Subcutaneous adipose tissue (tissue), 4 donors: ENCODE measurements around the gene TLE1. TPM values are rescaled to one million over a fixed set of nuclear protein-coding genes. Genes with fewer than 3 reads are reported as not detected.

Experiments
- total RNA-seq, 4 donors: library from RNA; depleted of rRNA; stranded (reverse); fragments of >200 nt; gene quantifications; one replicate each; pipeline ENCODE4 v1.1.0, GENCODE V29; 2016
- TF ChIP-seq, protein P1 (sequence below): fragments of 450-650 bp; IDR thresholded peaks from one replicate; pipeline ENCODE4 v1.5.1; 2016; ENCODE audit warnings: low read depth, mild to moderate bottlenecking, control low read depth, antibody characterized with exemption, moderate library complexity

The TLE1 gene
- total RNA-seq, 4 donors from 2014 or later: 37.7 to 109 (median 53.6) TPM

DNA sequence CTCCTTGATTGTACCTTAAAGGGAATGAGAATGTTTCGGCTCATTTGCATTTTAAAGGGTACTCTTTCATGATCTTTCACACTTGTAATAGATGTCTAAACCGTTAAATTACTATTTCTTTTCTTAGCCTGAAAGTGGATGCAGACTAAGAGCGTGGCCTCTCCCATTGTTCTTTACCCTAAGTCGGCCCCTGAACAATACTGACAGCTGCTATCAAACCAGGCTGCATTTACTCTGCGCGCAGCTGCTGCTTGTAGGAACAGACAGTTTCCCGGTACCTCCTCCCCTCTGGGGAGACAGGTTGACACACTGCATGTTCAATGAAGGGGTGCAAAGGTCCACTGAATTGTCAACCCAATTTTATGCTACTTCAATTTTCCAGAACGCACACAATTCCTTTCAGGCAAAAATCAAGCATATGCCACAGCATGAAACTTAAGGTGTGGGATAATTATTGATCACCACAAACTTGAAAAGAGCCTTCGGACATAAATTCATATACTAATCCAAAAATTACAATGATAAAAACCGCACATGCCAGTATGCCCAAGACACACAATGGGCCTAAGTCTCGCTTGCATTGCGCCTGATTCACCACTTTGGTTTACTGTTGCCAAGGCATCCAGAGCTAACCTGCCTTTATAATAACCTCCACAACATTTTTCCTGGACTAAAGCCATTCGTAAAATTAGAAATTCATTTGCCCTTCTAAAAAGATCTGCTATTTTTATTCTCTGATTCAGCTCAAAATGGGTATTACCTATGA is 39.7 kb downstream of the TLE1 start:
- TF ChIP-seq, protein P1, sequence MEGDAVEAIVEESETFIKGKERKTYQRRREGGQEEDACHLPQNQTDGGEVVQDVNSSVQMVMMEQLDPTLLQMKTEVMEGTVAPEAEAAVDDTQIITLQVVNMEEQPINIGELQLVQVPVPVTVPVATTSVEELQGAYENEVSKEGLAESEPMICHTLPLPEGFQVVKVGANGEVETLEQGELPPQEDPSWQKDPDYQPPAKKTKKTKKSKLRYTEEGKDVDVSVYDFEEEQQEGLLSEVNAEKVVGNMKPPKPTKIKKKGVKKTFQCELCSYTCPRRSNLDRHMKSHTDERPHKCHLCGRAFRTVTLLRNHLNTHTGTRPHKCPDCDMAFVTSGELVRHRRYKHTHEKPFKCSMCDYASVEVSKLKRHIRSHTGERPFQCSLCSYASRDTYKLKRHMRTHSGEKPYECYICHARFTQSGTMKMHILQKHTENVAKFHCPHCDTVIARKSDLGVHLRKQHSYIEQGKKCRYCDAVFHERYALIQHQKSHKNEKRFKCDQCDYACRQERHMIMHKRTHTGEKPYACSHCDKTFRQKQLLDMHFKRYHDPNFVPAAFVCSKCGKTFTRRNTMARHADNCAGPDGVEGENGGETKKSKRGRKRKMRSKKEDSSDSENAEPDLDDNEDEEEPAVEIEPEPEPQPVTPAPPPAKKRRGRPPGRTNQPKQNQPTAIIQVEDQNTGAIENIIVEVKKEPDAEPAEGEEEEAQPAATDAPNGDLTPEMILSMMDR: no peak

DNA sequence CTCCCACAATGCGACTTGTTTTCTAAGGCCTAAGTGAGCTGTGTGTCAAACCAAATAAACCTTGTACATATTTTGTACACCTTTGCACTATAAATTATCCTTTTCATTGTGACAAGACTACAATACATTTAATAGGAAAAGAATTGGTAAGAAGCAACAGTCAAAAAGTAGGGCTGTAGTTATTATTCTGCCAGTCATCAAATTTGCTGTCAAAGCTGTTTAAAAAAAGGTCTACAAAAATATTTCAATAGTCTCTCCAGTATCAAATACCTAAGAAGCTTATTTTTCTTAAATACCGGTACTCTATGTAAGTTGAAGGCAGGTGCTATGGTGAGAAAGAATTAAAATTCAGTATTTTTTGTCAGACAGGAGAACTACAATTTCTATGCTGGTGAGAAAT is 40.5 kb downstream of the TLE1 start:
- TF ChIP-seq, protein P1: no peak

DNA sequence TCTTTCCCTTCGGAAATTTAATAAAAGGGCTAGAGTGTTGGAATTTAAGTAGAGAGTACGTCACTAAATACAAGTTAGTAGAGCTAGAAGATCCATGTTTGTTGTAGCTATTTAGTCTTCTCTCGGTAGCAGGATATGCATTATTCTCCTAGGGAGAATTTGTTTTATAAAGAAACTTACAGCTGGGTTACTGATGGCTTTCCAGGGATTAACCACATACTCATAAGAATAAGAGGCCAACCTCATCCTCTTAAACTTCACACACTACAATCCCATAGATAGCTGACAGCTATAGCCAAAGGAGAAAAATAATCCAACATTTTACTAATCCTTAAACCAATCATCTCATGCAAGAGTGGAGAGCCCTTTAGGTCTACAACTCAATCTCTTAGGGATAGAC is 43.0 kb downstream of the TLE1 start:
- TF ChIP-seq, protein P1: no peak

DNA sequence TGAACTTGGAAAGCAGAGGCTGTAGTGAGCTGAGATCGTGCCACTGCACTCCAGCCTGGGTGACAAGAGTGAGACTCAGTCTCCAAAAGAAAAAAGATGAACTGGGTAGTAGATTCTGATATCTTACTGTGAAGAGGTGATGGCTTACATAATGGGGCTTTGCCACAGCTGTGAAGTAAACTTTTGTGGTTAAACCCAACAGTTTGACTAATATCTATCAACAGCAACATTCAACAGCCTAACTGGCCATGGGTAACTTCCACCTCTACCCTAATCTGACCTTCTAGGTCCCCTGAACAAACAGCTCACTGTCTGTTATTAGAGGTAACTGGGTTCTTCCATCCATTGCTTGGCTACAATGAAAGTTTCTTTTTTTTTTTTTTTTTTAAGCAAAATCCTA is 52.1 kb downstream of the TLE1 start:
- TF ChIP-seq, protein P1: no peak

DNA sequence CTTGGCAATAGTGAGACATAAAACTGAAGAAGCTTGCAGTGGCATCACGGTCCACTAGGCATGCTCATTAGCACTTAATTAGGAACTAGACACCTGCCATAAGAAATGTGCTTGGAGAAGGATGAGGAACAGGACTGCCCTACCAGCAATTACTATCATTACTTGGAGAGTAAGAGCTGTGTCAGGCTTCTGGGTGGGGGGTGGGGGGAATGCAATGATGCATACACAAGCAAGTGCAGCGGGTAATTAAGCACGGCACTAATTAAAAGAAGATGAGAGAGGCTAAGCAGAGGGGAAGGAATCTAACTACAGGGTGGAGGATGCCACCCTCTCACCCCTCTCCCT is 53.1 kb downstream of the TLE1 start:
- TF ChIP-seq, protein P1: no peak

DNA sequence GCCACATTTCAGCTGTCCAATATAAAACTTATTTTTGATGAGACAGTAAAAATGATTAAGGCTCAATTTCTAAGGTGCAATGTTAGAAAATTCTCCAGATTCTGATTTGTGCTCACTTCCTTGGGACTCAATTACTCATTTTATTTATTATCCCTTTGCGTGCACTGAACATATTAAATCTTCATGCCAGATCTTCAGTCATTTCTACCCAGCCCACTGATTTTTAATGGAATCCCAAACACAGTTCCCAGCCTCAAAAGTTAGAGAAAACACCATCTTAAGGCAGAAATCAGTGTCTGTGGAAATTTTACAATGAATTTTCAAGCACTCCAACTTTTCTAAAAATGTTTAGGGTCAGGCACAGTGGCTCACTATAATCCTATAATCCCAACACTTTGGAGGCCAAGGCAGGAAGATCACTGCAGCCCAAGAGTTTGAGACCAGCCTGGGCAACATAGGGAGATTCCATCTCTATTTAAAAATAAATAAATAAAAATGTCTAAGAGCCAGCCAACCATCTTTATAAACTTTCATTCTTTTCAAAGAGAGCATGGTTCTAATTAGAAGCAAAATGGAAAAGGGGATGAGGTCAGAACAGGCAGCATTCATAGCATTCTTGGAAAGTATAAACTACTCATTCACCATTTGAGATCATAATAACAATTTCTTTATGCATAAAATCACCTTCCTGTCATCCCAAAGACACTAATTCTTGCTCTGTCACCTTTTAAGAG is 53.7 kb downstream of the TLE1 start:
- TF ChIP-seq, protein P1: no peak

DNA sequence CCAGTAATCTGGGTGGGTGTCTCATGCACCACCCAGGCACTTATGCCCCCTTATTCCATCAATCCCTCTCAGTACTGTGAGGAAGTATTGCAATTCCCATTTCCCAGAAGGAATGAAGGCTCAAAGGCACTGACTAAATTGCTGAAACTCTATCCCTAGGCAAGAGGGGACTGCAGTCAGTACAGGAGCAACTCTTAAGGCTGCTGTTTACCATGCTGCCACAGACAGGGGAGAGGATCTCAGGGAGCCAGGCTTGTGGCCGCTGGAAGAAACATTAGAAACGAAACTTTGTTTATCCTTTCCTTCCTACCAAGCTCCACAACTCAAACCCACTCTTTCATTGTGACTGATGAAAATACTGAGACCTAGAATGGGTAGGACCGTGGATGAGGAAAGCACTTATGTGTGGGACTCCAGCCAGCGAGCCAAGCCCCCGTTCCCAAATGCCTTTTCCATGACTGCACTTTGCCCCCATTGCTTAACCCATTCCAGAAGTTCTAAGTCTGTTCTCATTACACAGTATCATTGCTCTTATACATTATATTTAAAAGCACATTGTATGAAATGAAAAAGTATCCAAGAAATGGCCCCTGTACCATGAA is 54.3 kb downstream of the TLE1 start:
- TF ChIP-seq, protein P1: no peak
